Tibial artery (tissue), 4 donors: Measurements from ENCODE around the gene RTRAF.

ENCODE experiments used
- DNase-seq, 2 donors: peaks; one replicate each; pipeline ENCODE4 v3.0.0-alpha.2; 2019
- H3K27ac ChIP-seq, 2 donors: fragments of 200-600 bp; sonication (generic) in 1 of 2; 1 replicate in 1 of 2; 2 replicates in 1 of 2; pipeline ENCODE4 v1.5.1; 2018 to 2019; ENCODE audit warnings: mild to moderate bottlenecking in 1 of 2
- H3K27me3 ChIP-seq, 2 donors: fragments of 200-600 bp; sonication (generic) in 1 of 2; one replicate each; pipeline versions ENCODE4 v1.5.1 to v1.6.0; 2016 to 2019
- H3K36me3 ChIP-seq, 3 donors: fragments of 200-600 bp; sonication (generic) in 2 of 3; one replicate each; pipeline ENCODE4 v1.5.1; 2016 to 2019; ENCODE audit warnings: mild to moderate bottlenecking in 2 of 3
- H3K4me1 ChIP-seq, 4 donors: fragments of 200-600 bp; sonication (generic) in 2 of 4; 1 replicate in 3 of 4; 2 replicates in 1 of 4; pipeline ENCODE4 v1.5.1; 2016 to 2019
- H3K4me3 ChIP-seq, 2 donors: fragments of 200-600 bp; sonication (generic) in 1 of 2; 1 replicate in 1 of 2; 2 replicates in 1 of 2; pipeline ENCODE4 v1.5.1; 2018 to 2019; ENCODE audit warnings: mild to moderate bottlenecking in 2 of 2
- H3K9me3 ChIP-seq, 3 donors: fragments of 200-600 bp; sonication (generic) in 1 of 3; one replicate each; pipeline ENCODE4 v1.5.1; 2016 to 2019
- intact Hi-C: fragments of 100-400 bp; cut with DNase I; formaldehyde crosslinking; loops from one replicate; pipeline ENCODE4 v1.15.0; 2023; ENCODE audit warnings: low total_unique reads
- TF ChIP-seq, protein P1 (sequence below), 2 experiments: fragments of 200-600 bp in 1 of 2; fragments of 450-650 bp in 1 of 2; IDR thresholded peaks; one replicate each; pipeline ENCODE4 v1.5.1; 2017 to 2019; ENCODE audit warnings: antibody characterized with exemption in 2 of 2, mild to moderate bottlenecking in 1 of 2, moderate library complexity in 1 of 2

Gene RTRAF

DNA sequence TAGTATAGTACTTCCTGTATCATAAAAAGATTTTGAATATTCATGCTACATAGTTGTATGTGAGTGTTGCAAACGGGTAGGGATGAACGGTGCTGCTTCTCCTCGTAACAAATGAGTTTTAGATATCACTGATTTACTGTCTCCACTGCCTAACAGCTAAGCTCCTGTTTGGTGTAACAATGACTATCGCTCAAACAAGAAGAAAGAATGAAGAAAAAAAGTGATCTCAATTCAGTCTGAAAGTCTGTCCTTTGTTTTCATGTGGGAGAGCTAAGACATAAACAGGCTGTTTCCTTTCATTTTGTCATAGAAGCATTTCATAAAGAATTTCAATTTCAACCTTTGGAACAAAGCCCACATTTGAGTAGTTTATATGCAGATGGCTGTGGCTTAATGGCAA lies 26.1 kb upstream of the RTRAF start:
- TF ChIP-seq, protein P1, sequence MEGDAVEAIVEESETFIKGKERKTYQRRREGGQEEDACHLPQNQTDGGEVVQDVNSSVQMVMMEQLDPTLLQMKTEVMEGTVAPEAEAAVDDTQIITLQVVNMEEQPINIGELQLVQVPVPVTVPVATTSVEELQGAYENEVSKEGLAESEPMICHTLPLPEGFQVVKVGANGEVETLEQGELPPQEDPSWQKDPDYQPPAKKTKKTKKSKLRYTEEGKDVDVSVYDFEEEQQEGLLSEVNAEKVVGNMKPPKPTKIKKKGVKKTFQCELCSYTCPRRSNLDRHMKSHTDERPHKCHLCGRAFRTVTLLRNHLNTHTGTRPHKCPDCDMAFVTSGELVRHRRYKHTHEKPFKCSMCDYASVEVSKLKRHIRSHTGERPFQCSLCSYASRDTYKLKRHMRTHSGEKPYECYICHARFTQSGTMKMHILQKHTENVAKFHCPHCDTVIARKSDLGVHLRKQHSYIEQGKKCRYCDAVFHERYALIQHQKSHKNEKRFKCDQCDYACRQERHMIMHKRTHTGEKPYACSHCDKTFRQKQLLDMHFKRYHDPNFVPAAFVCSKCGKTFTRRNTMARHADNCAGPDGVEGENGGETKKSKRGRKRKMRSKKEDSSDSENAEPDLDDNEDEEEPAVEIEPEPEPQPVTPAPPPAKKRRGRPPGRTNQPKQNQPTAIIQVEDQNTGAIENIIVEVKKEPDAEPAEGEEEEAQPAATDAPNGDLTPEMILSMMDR (IDR thresholded peaks at IDR 0.05), result no peak
- Histone ChIP-seq H3K27me3 (no peaks in the 10 kb centered on the region), H3K36me3 (no peaks in the 10 kb centered on the region), H3K9me3 (peaks cover 0 to 13% (median 4%) of the 10 kb centered on the region in 3 donors), H3K27ac (no peak overlapping the region), H3K4me1 (no peaks in the 10 kb centered on the region), H3K4me3 (no peak overlapping the region)
- no peak for DNase-seq
- intact Hi-C loops, result no loop called here

DNA sequence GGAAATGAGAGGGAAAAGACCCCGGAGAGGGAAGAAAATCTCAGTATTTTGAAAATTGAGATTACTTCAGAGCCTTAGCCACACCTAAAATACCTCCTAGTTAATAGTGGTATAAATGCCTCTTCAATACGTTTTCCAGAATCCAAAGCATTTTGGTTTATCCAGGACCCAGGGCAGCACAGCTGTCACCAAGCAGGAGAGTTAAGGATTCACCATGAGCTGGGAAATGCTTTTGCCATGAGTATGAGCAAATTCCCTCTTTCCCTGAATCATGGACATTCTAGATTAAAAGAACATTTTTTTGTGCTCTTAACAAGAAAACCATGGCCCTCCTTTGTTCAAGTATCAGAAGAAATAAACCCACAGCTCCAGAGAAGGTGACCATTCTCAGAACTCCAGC lies 21.8 kb upstream of the RTRAF start:
- Histone ChIP-seq H3K27ac (no peak overlapping the region), H3K4me3 (no peak overlapping the region), H3K36me3 (no peaks in the 10 kb centered on the region), H3K4me1 (no peaks in the 10 kb centered on the region), H3K9me3 (no peaks in the 10 kb centered on the region), H3K27me3 (no peaks in the 10 kb centered on the region)
- no peak for DNase-seq
- TF ChIP-seq, protein P1 (IDR thresholded peaks at IDR 0.05), result no peak
- intact Hi-C loops, result no loop called here

DNA sequence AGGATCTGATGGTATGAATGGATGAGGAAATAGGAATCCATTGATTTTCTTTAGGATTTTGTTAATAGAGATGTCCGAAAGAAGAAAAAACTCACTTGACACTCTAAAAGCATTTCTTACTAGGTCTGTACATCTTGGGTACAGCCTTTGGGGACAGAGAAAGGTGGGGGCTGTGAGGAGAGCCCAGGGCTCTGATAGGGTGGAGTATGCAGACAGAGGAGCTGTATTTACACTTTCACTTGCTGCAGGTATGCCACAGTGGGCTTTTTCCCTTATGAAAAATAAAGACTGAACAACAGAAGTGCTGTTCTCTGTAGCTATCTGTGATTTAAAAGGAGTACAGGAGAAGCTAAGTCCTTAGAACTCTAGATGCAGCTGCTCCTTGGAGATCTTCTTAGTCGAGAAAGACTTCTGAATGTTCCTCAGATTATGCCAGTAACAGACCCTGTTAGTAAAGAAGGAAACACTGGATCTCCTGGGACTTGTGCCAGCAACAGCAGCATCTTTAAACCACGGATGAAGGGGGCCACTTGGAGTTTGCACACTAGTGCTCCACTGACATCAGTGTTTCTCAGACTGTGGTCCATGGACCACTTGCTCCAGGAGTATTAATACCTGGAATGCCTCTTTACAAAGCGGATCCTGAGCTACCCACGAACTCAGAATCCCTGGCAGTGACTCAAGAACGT lies 19.4 kb upstream of the RTRAF start:
- H3K27me3 ChIP-seq, result no peaks in the 10 kb centered on the region
- DNase-seq, result no peak
- intact Hi-C loops, result no loop called here
- no peaks in the 10 kb centered on the region for H3K9me3 ChIP-seq
- TF ChIP-seq, protein P1 (IDR thresholded peaks at IDR 0.05), result no peak
- no peak overlapping the region for H3K4me3 ChIP-seq
- H3K27ac ChIP-seq, result no peak overlapping the region
- H3K4me1 ChIP-seq, result no peaks in the 10 kb centered on the region
- no peaks in the 10 kb centered on the region for H3K36me3 ChIP-seq

DNA sequence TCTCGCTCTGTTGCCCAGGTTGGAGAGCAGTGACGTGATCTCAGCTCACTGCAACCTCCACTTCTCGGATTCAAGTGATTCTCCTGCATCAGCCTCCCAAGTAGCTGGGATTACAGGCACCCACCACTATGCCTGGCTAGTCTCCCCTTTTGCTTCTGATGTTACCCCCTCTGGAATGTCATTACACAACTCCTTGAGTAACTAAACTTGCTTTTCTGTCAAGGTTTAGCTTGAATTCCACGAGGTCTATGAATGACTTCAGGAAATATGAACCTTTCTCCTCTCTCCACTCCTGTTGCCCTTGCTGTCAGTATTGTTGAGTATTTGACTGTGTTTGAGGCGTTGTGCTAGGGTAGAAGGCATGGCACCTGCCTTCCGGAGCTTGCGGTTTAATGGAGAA lies 16.8 kb upstream of the RTRAF start:
- Histone ChIP-seq H3K4me1 (no peaks in the 10 kb centered on the region), H3K27ac (no peak overlapping the region), H3K36me3 (no peaks in the 10 kb centered on the region), H3K4me3 (no peak overlapping the region), H3K9me3 (no peaks in the 10 kb centered on the region), H3K27me3 (no peaks in the 10 kb centered on the region)
- intact Hi-C loops, result no loop called here
- no peak for DNase-seq
- TF ChIP-seq, protein P1 (IDR thresholded peaks at IDR 0.05), result no peak

DNA sequence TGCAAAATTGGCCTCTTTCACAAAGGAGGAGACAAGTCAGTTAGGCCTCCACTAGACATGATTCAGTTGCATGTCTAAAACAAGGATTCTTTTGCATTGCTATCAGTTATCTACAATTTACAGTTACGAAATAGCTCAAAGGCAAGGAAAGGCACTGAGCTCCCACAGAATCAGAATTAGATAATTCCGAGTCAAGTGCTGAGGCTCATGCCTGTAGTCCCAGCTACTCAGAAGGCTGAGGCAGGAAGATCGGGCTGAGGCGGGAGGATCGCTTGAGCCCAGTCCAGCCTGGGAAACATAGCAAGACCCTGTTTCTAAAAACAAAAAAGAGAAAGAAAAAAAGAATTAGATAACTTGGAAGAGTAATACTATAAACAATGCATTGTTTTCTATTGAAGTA lies 12.3 kb upstream of the RTRAF start:
- Histone ChIP-seq H3K27ac (no peak overlapping the region), H3K4me1 (peaks cover 0 to 5% (median 0%) of the 10 kb centered on the region in 4 donors), H3K27me3 (no peaks in the 10 kb centered on the region), H3K4me3 (no peak overlapping the region), H3K9me3 (no peaks in the 10 kb centered on the region), H3K36me3 (no peaks in the 10 kb centered on the region)
- no peak for DNase-seq
- intact Hi-C loops, result no loop called here
- TF ChIP-seq, protein P1 (IDR thresholded peaks at IDR 0.05), result no peak

DNA sequence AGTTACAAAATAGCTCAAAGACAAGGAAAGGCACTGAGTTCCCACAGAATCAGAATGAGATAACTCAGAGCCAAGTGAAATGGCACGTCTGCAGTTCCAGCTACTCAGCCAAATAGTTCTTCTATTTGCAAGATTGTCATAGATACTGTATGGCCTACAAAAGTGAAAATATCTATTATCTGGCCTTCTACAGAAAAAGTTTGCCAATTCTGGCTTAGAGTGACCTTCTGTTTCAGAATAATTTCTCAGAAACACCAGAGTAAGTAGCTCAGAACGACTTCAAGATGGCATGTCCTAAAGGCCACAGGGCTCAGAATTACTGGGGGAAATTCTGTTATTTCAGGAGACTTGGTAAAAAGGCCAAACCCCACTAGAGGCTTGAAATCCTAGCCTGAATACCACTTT lies 10.7 kb upstream of the RTRAF start:
- intact Hi-C loops, result no loop called here
- no peak overlapping the region for H3K4me3 ChIP-seq
- TF ChIP-seq, protein P1 (IDR thresholded peaks at IDR 0.05), result no peak
- H3K9me3 ChIP-seq, result no peaks in the 10 kb centered on the region
- H3K27me3 ChIP-seq, result no peaks in the 10 kb centered on the region
- H3K36me3 ChIP-seq, result no peaks in the 10 kb centered on the region
- H3K4me1 ChIP-seq, result peaks cover 0 to 5% (median 0%) of the 10 kb centered on the region in 4 donors
- H3K27ac ChIP-seq, result no peak overlapping the region
- no peak for DNase-seq
